Kidney (tissue), 14 donors: ENCODE measurements around the gene DHRS3. TPM values are rescaled to one million over a fixed set of nuclear protein-coding genes. Genes with fewer than 3 reads are reported as not detected.
A peak's percentile ranks its signal among the peaks of the same experiment; 100 is the strongest.
"Not testable (repeated sequence)": the region's sequence is repeated elsewhere in the genome, so short reads cannot be mapped to it uniquely, and the experiment has no call there.

Source experiments
- DNase-seq, 5 donors: peaks; one replicate each; pipeline ENCODE4 v3.0.0-alpha.2; 2013 to 2020
- FAIRE-seq: peaks from 2 replicates; lab custom pipeline; 2012; peaks lifted over from hg19 to GRCh38; lab: Jason Lieb, UNC
- H3K27ac ChIP-seq, 2 donors: one replicate each; pipeline ENCODE4 v1.7.0; 2013; ENCODE audit warnings: low read depth in 2 of 2, low read length in 2 of 2, inconsistent platforms in 1 of 2
- H3K27me3 ChIP-seq: one replicate; pipeline ENCODE4 v1.7.1; 2013; ENCODE audit warnings: low read length, inconsistent platforms; ENCODE audit not compliant: control insufficient read depth, insufficient read depth
- H3K36me3 ChIP-seq, 3 donors: one replicate each; pipeline versions ENCODE4 v1.7.0 to v1.7.1; 2013; ENCODE audit warnings: low read length in 3 of 3, control low read depth in 1 of 3, inconsistent platforms in 1 of 3; ENCODE audit not compliant: insufficient read depth in 3 of 3, control insufficient read depth in 2 of 3
- H3K4me1 ChIP-seq, 3 donors: one replicate each; pipeline versions ENCODE4 v1.7.0 to v1.7.1; 2013; ENCODE audit warnings: low read length in 3 of 3, inconsistent platforms in 1 of 3, low read depth in 1 of 3; ENCODE audit not compliant: control insufficient read depth in 2 of 3, insufficient read depth in 2 of 3
- H3K4me3 ChIP-seq, 3 donors: one replicate each; pipeline versions ENCODE4 v1.7.0 to v1.8.1; 2013; ENCODE audit warnings: low read length in 3 of 3, control low read depth in 1 of 3, inconsistent platforms in 1 of 3
- H3K9ac ChIP-seq, 3 donors: one replicate each; pipeline versions ENCODE4 v1.7.0 to v1.7.1; 2013; ENCODE audit warnings: low read length in 3 of 3, control low read depth in 1 of 3, inconsistent platforms in 1 of 3
- H3K9me3 ChIP-seq, 3 donors: one replicate each; pipeline versions ENCODE4 v1.7.0 to v1.7.1; 2013; ENCODE audit warnings: low read length in 3 of 3, control low read depth in 1 of 3, inconsistent platforms in 1 of 3; ENCODE audit not compliant: control insufficient read depth in 2 of 3, insufficient read depth in 1 of 3
- CTCF ChIP-seq: IDR thresholded peaks from 3 replicates; pipeline ENCODE4 v1.5.1; 2012; ENCODE audit warnings: mild to moderate bottlenecking, moderate library complexity, borderline replicate concordance; ENCODE audit not compliant: insufficient read depth; ENCODE audit errors: extremely low read depth
- intact Hi-C: fragments of 100-400 bp; cut with DNase I; formaldehyde crosslinking; loops from one replicate; pipeline ENCODE4 v1.11.1; 2022
- polyA plus RNA-seq: library from polyadenylated mRNA; stranded (reverse); fragments of 350-450 nt; fragmentation: Illumina TruSeq; extraction: RNeasy Lipid Tissue Mini Kit (QIAGEN cat#74804); gene quantifications from one replicate; pipeline ENCODE4 v1.2.3, GENCODE V29; 2014; ENCODE audit warnings: low read depth, low replicate concordance; ENCODE audit not compliant: insufficient read depth
- total RNA-seq: library from RNA; stranded (reverse); fragmentation: NEBNext Ultra II Directional; extraction: Animal tissue kit (Norgen Biotek cat#: 25700); gene quantifications from one replicate; pipeline ENCODE4 v1.2.1, GENCODE V29; 2021
- donor health status: control.
- donor health status: control.
- donor health status: control.
- donor health status: control.
- donor health status: control.
- donor health status: DM: yes; HTN: yes; CAD: no.
- donor health status: Normal renal cell carcinoma (clear cell type).

The DHRS3 gene
- total and polyA plus RNA-seq, 2 donors from 2014 or later = 44.8 to 97.1 TPM

GRCh38 chr1:12539705-12540579, 78.1 kb downstream of the DHRS3 start:
- peaks cover 0 to 7% (median 5%) of the 10 kb centered on the region in 3 donors for H3K4me1 ChIP-seq
- peak overlapping the region; percentile 43 to 48 for H3K27ac ChIP-seq
- H3K4me3 ChIP-seq = no peak overlapping the region
- no peaks in the 10 kb centered on the region for H3K9me3 ChIP-seq
- H3K27me3 ChIP-seq = no peaks in the 10 kb centered on the region
- intact Hi-C loops = no loop called here
- peak; percentile 92 to 96 (median 95) for DNase-seq
- no peak overlapping the region for H3K9ac ChIP-seq
- no peaks in the 10 kb centered on the region for H3K36me3 ChIP-seq
- no peak for TF ChIP-seq CTCF
- FAIRE-seq = no peak

GRCh38 chr1:12539320-12539704, 78.7 kb downstream of the DHRS3 start:
- no peak overlapping the region for H3K9ac ChIP-seq
- no peak overlapping the region for H3K27ac ChIP-seq
- FAIRE-seq = no peak
- no peaks in the 10 kb centered on the region for H3K36me3 ChIP-seq
- no peak overlapping the region for H3K4me3 ChIP-seq
- H3K4me1 ChIP-seq = peaks cover 0 to 7% (median 3%) of the 10 kb centered on the region in 3 donors
- intact Hi-C loops = no loop called here
- no peak for TF ChIP-seq CTCF
- no peaks in the 10 kb centered on the region for H3K27me3 ChIP-seq
- no peak for DNase-seq
- H3K9me3 ChIP-seq = no peaks in the 10 kb centered on the region

GRCh38 chr1:12538536-12538935, 79.5 kb downstream of the DHRS3 start:
- intact Hi-C loops, H3K27me3 ChIP-seq, H3K9ac ChIP-seq, DNase-seq, H3K36me3 ChIP-seq, FAIRE-seq, H3K9me3 ChIP-seq, H3K27ac ChIP-seq, H3K4me3 ChIP-seq, H3K4me1 ChIP-seq: not testable (repeated sequence)

GRCh38 chr1:12537906-12538461, 80.0 kb downstream of the DHRS3 start:
- no peak for DNase-seq
- TF ChIP-seq CTCF = no peak
- intact Hi-C loops = no loop called here
- H3K9me3 ChIP-seq = no peaks in the 10 kb centered on the region
- H3K4me1 ChIP-seq = peaks cover 0 to 7% (median 3%) of the 10 kb centered on the region in 3 donors
- H3K27me3 ChIP-seq = no peaks in the 10 kb centered on the region
- FAIRE-seq = no peak
- H3K27ac ChIP-seq = no peak overlapping the region
- no peaks in the 10 kb centered on the region for H3K36me3 ChIP-seq
- no peak overlapping the region for H3K4me3 ChIP-seq
- H3K9ac ChIP-seq = no peak overlapping the region
